PFSK-1 (cell line): ENCODE data around the gene GAREM2.

Source experiments
- FOXP2 ChIP-seq: optimal IDR thresholded peaks from 2 replicates; pipeline ENCODE3; 2011; ENCODE audit warnings: borderline replicate concordance, control low read depth, inconsistent platforms; ENCODE audit not compliant: insufficient read depth; ENCODE audit errors: extremely low read length, extremely low read depth
- POLR2AphosphoS5 ChIP-seq: IDR thresholded peaks from 2 replicates; pipeline ENCODE4 v1.6.1; 2012; ENCODE audit warnings: low read depth, mild to moderate bottlenecking, control low read depth, low read length, moderate library complexity
- SIN3A ChIP-seq: IDR thresholded peaks from 2 replicates; pipeline ENCODE4 v1.6.1; 2012; ENCODE audit warnings: mild to moderate bottlenecking, low read length, moderate library complexity, borderline replicate concordance; ENCODE audit not compliant: insufficient read depth
- TAF1 ChIP-seq: IDR thresholded peaks from 2 replicates; pipeline ENCODE4 v1.6.1; 2012; ENCODE audit warnings: low read length, control low read depth, borderline replicate concordance; ENCODE audit not compliant: insufficient read depth
- TF ChIP-seq, protein P1 (sequence below), 2 experiments: IDR thresholded peaks; 2 replicates each; pipeline versions ENCODE4 v1.6.1 to v1.8.0; 2011 to 2012; ENCODE audit warnings: low read depth in 2 of 2, low read length in 2 of 2, control low read depth in 1 of 2, inconsistent platforms in 1 of 2, mild to moderate bottlenecking in 1 of 2, moderate library complexity in 1 of 2; ENCODE audit not compliant: insufficient read depth in 1 of 2

GAREM2 gene

DNA sequence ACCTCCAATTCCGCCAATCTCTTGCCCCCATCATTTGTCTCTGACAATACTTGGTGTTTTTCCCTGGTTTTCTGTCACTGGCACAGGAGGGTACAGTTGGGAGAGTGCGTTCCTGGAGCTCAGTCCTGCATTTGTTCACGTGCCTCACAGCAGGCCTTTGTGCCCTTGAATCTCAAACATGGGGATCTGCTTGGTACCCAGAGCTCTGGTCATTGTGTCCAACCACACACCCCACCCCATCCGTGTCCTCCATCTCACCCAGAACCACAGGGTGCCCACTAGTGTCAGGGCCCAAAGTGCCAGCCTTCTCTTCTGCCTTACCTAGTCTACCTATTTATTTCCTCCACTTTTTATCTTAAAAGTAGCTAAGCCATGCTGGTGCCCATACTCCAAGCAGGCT, 16.2 kb downstream of the GAREM2 start:
- TF ChIP-seq TAF1 (no peak), POLR2AphosphoS5 (no peak), SIN3A (no peak), FOXP2 (no peak)
- TF ChIP-seq, protein P1, sequence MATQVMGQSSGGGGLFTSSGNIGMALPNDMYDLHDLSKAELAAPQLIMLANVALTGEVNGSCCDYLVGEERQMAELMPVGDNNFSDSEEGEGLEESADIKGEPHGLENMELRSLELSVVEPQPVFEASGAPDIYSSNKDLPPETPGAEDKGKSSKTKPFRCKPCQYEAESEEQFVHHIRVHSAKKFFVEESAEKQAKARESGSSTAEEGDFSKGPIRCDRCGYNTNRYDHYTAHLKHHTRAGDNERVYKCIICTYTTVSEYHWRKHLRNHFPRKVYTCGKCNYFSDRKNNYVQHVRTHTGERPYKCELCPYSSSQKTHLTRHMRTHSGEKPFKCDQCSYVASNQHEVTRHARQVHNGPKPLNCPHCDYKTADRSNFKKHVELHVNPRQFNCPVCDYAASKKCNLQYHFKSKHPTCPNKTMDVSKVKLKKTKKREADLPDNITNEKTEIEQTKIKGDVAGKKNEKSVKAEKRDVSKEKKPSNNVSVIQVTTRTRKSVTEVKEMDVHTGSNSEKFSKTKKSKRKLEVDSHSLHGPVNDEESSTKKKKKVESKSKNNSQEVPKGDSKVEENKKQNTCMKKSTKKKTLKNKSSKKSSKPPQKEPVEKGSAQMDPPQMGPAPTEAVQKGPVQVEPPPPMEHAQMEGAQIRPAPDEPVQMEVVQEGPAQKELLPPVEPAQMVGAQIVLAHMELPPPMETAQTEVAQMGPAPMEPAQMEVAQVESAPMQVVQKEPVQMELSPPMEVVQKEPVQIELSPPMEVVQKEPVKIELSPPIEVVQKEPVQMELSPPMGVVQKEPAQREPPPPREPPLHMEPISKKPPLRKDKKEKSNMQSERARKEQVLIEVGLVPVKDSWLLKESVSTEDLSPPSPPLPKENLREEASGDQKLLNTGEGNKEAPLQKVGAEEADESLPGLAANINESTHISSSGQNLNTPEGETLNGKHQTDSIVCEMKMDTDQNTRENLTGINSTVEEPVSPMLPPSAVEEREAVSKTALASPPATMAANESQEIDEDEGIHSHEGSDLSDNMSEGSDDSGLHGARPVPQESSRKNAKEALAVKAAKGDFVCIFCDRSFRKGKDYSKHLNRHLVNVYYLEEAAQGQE (IDR thresholded peaks at IDR 0.05; ENCODE audit: insufficient read depth in 1 of 2, low read depth in 2 of 2, low read length in 2 of 2) = no peak

DNA sequence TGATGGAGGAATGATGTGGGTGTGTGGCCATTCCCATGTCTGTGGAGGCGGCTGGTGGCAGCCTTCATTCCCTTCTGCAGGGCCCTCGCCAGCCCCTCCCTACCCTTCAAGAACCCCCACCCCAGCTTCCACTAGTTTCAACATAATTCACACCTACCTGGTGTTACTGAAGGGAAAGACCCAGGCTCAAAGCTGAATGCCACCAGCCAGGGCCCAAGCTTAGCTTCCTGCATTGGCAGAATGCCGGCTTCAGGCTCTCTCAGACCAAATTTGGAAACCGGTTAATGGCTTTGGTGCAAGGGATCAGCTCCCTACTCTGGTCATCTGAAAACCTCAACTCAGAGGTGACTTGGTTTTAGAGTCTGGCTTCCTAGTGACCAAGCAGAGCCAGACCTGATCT, 16.9 kb downstream of the GAREM2 start:
- TF ChIP-seq FOXP2 (no peak), SIN3A (no peak), POLR2AphosphoS5 (no peak), TAF1 (no peak)
- TF ChIP-seq, protein P1 (IDR thresholded peaks at IDR 0.05; ENCODE audit: insufficient read depth in 1 of 2, low read depth in 2 of 2, low read length in 2 of 2) = no peak

GRCh38 chr2:26190369-26190768, 17.5 kb downstream of the GAREM2 start:
- no peak for TF ChIP-seq FOXP2
- TF ChIP-seq POLR2AphosphoS5 = 0 out of 2 replicates have a peak, but pooled peaks have one; percentile 15
- no peak for TF ChIP-seq SIN3A
- TF ChIP-seq TAF1 = no peak
- TF ChIP-seq, protein P1 (IDR thresholded peaks at IDR 0.05; ENCODE audit: insufficient read depth in 1 of 2, low read depth in 2 of 2, low read length in 2 of 2) = no peak

DNA sequence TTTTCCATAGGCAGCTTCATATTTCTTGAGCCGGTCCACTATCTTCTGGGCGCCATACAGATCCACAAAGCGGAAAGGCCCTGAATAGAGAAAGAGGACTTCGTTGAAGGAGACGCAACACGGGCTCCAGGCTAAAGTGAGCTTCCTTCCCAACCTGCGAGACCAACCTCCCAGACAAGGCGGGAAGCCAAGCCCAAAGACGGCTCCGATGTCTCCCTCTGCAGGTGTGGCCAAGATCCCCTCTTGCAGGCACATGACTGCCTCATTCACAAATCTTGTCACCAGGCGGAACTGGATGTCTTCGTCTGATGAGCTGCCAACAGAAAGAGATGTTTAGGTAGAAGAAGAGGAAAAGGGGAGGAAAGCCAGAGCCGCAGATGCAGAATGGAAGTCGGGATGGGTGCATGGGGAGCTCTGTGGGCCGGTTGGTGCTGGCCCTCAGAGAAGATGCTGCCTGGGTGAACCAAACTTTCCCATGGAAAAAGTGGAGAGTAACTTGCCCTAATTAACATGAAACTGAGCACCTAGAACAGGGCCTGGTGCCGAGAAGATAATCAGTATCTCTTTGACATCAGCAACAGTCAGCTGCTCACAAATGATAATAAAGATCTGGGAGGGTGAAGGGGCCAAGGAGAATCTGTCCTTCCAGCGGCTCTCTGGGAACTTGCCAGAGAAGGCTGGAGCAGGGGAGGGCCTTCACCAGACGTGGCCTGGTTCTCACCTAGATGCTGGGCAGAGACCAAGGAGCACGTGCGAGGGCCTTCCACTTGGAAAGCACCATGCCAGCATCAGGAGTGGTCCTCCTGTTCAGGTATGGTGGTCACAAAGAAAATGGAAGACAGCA, 18.6 kb downstream of the GAREM2 start:
- TF ChIP-seq POLR2AphosphoS5 = no peak
- no peak for TF ChIP-seq TAF1
- TF ChIP-seq, protein P1 (IDR thresholded peaks at IDR 0.05; ENCODE audit: insufficient read depth in 1 of 2, low read depth in 2 of 2, low read length in 2 of 2) = no peak
- TF ChIP-seq FOXP2 = no peak
- no peak for TF ChIP-seq SIN3A
